SU-DHL-6 (cell line): ENCODE results near the gene OR10V1.

Experiments used
- EZH2phosphoT487 ChIP-seq: fragments of 200-600 bp; sonication (generic), shearing (Covaris generic); conservative IDR thresholded peaks from 2 replicates; pipeline ENCODE4 v1.6.1; 2018; ENCODE audit warnings: mild to moderate bottlenecking, antibody characterized with exemption, low read length, moderate library complexity, mixed read lengths
- TF ChIP-seq, protein P1 (sequence below): fragments of 200-600 bp; sonication (generic); IDR thresholded peaks from one replicate; pipeline ENCODE4 v1.5.1; 2017; ENCODE audit warnings: antibody characterized with exemption, mild to moderate bottlenecking, low read length, moderate library complexity; ENCODE audit not compliant: insufficient read depth, poor library complexity, severe bottlenecking

- TF ChIP-seq EZH2phosphoT487 = no peak
- TF ChIP-seq, protein P1, sequence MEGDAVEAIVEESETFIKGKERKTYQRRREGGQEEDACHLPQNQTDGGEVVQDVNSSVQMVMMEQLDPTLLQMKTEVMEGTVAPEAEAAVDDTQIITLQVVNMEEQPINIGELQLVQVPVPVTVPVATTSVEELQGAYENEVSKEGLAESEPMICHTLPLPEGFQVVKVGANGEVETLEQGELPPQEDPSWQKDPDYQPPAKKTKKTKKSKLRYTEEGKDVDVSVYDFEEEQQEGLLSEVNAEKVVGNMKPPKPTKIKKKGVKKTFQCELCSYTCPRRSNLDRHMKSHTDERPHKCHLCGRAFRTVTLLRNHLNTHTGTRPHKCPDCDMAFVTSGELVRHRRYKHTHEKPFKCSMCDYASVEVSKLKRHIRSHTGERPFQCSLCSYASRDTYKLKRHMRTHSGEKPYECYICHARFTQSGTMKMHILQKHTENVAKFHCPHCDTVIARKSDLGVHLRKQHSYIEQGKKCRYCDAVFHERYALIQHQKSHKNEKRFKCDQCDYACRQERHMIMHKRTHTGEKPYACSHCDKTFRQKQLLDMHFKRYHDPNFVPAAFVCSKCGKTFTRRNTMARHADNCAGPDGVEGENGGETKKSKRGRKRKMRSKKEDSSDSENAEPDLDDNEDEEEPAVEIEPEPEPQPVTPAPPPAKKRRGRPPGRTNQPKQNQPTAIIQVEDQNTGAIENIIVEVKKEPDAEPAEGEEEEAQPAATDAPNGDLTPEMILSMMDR = no peak
Observed at GRCh38 chr11:59691156-59691555, 22.5 kb downstream of the OR10V1 start.
